Kidney (tissue), 14 donors: ENCODE results near the gene PIK3R4. TPM values are rescaled to one million over a fixed set of nuclear protein-coding genes. Genes with fewer than 3 reads are reported as not detected.

ENCODE experiments used
- DNase-seq, 5 donors: peaks; one replicate each; pipeline ENCODE4 v3.0.0-alpha.2; 2013 to 2020
- FAIRE-seq: peaks from 2 replicates; lab custom pipeline; 2012; peaks lifted over from hg19 to GRCh38; lab: Jason Lieb, UNC
- H3K27ac ChIP-seq, 2 donors: one replicate each; pipeline ENCODE4 v1.7.0; 2013; ENCODE audit warnings: low read depth in 2 of 2, low read length in 2 of 2, inconsistent platforms in 1 of 2
- H3K27me3 ChIP-seq: one replicate; pipeline ENCODE4 v1.7.1; 2013; ENCODE audit warnings: low read length, inconsistent platforms; ENCODE audit not compliant: control insufficient read depth, insufficient read depth
- H3K36me3 ChIP-seq, 3 donors: one replicate each; pipeline versions ENCODE4 v1.7.0 to v1.7.1; 2013; ENCODE audit warnings: low read length in 3 of 3, control low read depth in 1 of 3, inconsistent platforms in 1 of 3; ENCODE audit not compliant: insufficient read depth in 3 of 3, control insufficient read depth in 2 of 3
- H3K4me1 ChIP-seq, 3 donors: one replicate each; pipeline versions ENCODE4 v1.7.0 to v1.7.1; 2013; ENCODE audit warnings: low read length in 3 of 3, inconsistent platforms in 1 of 3, low read depth in 1 of 3; ENCODE audit not compliant: control insufficient read depth in 2 of 3, insufficient read depth in 2 of 3
- H3K4me3 ChIP-seq, 3 donors: one replicate each; pipeline versions ENCODE4 v1.7.0 to v1.8.1; 2013; ENCODE audit warnings: low read length in 3 of 3, control low read depth in 1 of 3, inconsistent platforms in 1 of 3
- H3K9ac ChIP-seq, 3 donors: one replicate each; pipeline versions ENCODE4 v1.7.0 to v1.7.1; 2013; ENCODE audit warnings: low read length in 3 of 3, control low read depth in 1 of 3, inconsistent platforms in 1 of 3
- H3K9me3 ChIP-seq, 3 donors: one replicate each; pipeline versions ENCODE4 v1.7.0 to v1.7.1; 2013; ENCODE audit warnings: low read length in 3 of 3, control low read depth in 1 of 3, inconsistent platforms in 1 of 3; ENCODE audit not compliant: control insufficient read depth in 2 of 3, insufficient read depth in 1 of 3
- CTCF ChIP-seq: IDR thresholded peaks from 3 replicates; pipeline ENCODE4 v1.5.1; 2012; ENCODE audit warnings: mild to moderate bottlenecking, moderate library complexity, borderline replicate concordance; ENCODE audit not compliant: insufficient read depth; ENCODE audit errors: extremely low read depth
- intact Hi-C: fragments of 100-400 bp; cut with DNase I; formaldehyde crosslinking; loops from one replicate; pipeline ENCODE4 v1.11.1; 2022
- polyA plus RNA-seq: library from polyadenylated mRNA; stranded (reverse); fragments of 350-450 nt; fragmentation: Illumina TruSeq; extraction: RNeasy Lipid Tissue Mini Kit (QIAGEN cat#74804); gene quantifications from one replicate; pipeline ENCODE4 v1.2.3, GENCODE V29; 2014; ENCODE audit warnings: low read depth, low replicate concordance; ENCODE audit not compliant: insufficient read depth
- total RNA-seq: library from RNA; stranded (reverse); fragmentation: NEBNext Ultra II Directional; extraction: Animal tissue kit (Norgen Biotek cat#: 25700); gene quantifications from one replicate; pipeline ENCODE4 v1.2.1, GENCODE V29; 2021
- donor health status: control.
- donor health status: control.
- donor health status: control.
- donor health status: control.
- donor health status: control.
- donor health status: DM: yes; HTN: yes; CAD: no.
- donor health status: Normal renal cell carcinoma (clear cell type).

PIK3R4 gene
- total and polyA plus RNA-seq, 2 donors from 2014 or later, result 22.5 to 32.7 TPM

- Histone ChIP-seq H3K27ac (no peak overlapping the region), H3K27me3 (no peaks in the 10 kb centered on the region), H3K4me3 (no peak overlapping the region), H3K4me1 (no peaks in the 10 kb centered on the region), H3K9me3 (no peaks in the 10 kb centered on the region), H3K9ac (no peak overlapping the region), H3K36me3 (peaks cover 2 to 17% (median 11%) of the 10 kb centered on the region in 3 donors)
- TF ChIP-seq CTCF, result no peak
- FAIRE-seq (no peak), DNase-seq (no peak)
- intact Hi-C loops, result no loop called here
Observed at GRCh38 chr3:130688697-130689470, 57.7 kb downstream of the PIK3R4 start.

- Histone ChIP-seq H3K4me3 (no peak overlapping the region), H3K9ac (no peak overlapping the region), H3K27ac (no peak overlapping the region), H3K4me1 (no peaks in the 10 kb centered on the region), H3K9me3 (no peaks in the 10 kb centered on the region), H3K27me3 (no peaks in the 10 kb centered on the region), H3K36me3 (peaks cover 2 to 24% (median 17%) of the 10 kb centered on the region in 3 donors)
- intact Hi-C loops, result no loop called here
- TF ChIP-seq CTCF, result no peak
- DNase-seq (no peak), FAIRE-seq (no peak)
Observed at GRCh38 chr3:130688015-130688688, 58.5 kb downstream of the PIK3R4 start.

- H3K4me1 ChIP-seq, result no peaks in the 10 kb centered on the region
- no peak for FAIRE-seq
- H3K36me3 ChIP-seq, result peaks cover 2 to 29% (median 23%) of the 10 kb centered on the region in 3 donors
- H3K27me3 ChIP-seq, result no peaks in the 10 kb centered on the region
- no peak overlapping the region for H3K9ac ChIP-seq
- intact Hi-C loops, result no loop called here
- H3K9me3 ChIP-seq, result no peaks in the 10 kb centered on the region
- TF ChIP-seq CTCF, result no peak
- H3K4me3 ChIP-seq, result no peak overlapping the region
- no peak for DNase-seq
- H3K27ac ChIP-seq, result no peak overlapping the region
Observed at GRCh38 chr3:130687327-130687726, 59.3 kb downstream of the PIK3R4 start.
